Cardiac muscle cell (in vitro differentiated cells and primary cell): ENCODE data around the gene SIGLEC9. TPM values are rescaled to one million over a fixed set of nuclear protein-coding genes. Genes with fewer than 3 reads are reported as not detected.
"Not testable (repeated sequence)": the region's sequence is repeated elsewhere in the genome, so short reads cannot be mapped to it uniquely, and the experiment has no call there.

Source experiments
- DNase-seq, 2 donors: peaks; one replicate each; pipeline versions ENCODE4 v3.0.0 to v3.0.0-alpha.2; 2010 to 2017; ENCODE audit warnings: low read depth in 1 of 2, low spot score in 1 of 2
- H3K27ac ChIP-seq: fragments of 200-600 bp; sonication (generic); 2 replicates; pipeline ENCODE4 v1.5.1; 2016
- H3K27me3 ChIP-seq: fragments of 200-600 bp; sonication (generic); 2 replicates; pipeline ENCODE4 v1.6.0; 2016; ENCODE audit warnings: control low read depth
- H3K36me3 ChIP-seq: fragments of 200-600 bp; sonication (generic); 2 replicates; pipeline ENCODE4 v1.5.1; 2016; ENCODE audit warnings: control low read depth
- H3K4me1 ChIP-seq: fragments of 200-600 bp; sonication (generic); 2 replicates; pipeline ENCODE4 v1.8.1; 2017; ENCODE audit warnings: low read depth, mild to moderate bottlenecking, mixed run types
- H3K4me3 ChIP-seq: fragments of 200-600 bp; sonication (generic); 2 replicates; pipeline ENCODE4 v1.5.1; 2016; ENCODE audit warnings: mild to moderate bottlenecking
- H3K9me3 ChIP-seq: fragments of 200-600 bp; sonication (generic); 2 replicates; pipeline ENCODE4 v1.5.1; 2017; ENCODE audit warnings: low read depth, mild to moderate bottlenecking, control low read depth
- CTCF ChIP-seq: IDR thresholded peaks from 2 replicates; pipeline ENCODE4 v1.5.1; 2012; ENCODE audit warnings: low read depth, mild to moderate bottlenecking, low read length
- polyA plus RNA-seq: library from polyadenylated mRNA; unstranded; fragments of >200 nt; fragmentation: Nextera tagmentation; extraction: Ambion mirVana; gene quantifications from 2 replicates; pipeline ENCODE4 v1.2.1, GENCODE V29; 2016
- total RNA-seq: library from RNA; depleted of rRNA; stranded (reverse); fragments of >200 nt; gene quantifications from 2 replicates; pipeline ENCODE4 v1.2.3, GENCODE V29; 2016

Gene SIGLEC9
- total and polyA plus RNA-seq, 2 experiments from 2014 or later, result not detected

DNA sequence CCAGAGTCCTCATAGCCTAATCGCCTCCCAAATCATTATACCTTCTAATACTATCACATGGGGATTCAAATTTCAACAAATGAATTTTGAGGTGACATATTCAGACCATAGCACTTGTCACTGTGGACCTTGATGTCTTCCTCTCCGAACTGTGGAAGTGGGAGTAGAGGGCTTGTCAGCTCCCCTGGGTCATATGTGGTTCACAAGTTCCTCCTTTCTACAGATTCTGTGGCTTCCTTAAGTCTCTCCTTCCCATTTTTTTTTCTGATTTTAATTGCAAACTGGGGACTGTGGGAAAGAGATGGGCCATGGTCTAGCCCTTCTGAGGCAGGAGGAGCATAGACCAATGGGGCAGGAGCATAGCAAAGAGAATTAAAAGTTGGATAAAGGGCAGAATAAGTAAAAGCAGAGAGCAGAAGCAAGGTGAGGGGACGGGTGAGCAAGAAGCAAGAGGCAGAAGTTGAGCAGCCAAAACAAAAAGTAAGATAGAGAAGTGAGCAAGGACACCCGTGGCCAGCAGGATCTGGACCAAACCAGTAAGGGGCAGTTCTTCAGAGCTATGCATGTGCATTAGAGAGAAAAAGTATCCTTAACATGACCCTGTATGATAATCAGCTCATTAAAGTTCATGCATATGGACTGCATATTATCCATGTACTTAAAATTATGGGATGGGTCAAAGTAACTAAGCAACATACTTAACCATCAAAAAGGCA lies 14.8 kb downstream of the SIGLEC9 start:
- Histone ChIP-seq H3K36me3 (no peaks in the 10 kb centered on the region), H3K4me1 (no peaks in the 10 kb centered on the region), H3K27ac (no peak overlapping the region), H3K4me3 (no peak overlapping the region), H3K27me3 (no peaks in the 10 kb centered on the region), H3K9me3 (no peaks in the 10 kb centered on the region)
- DNase-seq, result no peak
- no peak for TF ChIP-seq CTCF

- Histone ChIP-seq H3K4me1 (no peaks in the 10 kb centered on the region), H3K27me3 (no peaks in the 10 kb centered on the region), H3K4me3 (no peak overlapping the region), H3K27ac (no peak overlapping the region), H3K9me3 (no peaks in the 10 kb centered on the region), H3K36me3 (no peaks in the 10 kb centered on the region)
- DNase-seq, result no peak
- TF ChIP-seq CTCF, result no peak
Observed at GRCh38 chr19:51140441-51140840, 15.7 kb downstream of the SIGLEC9 start.

DNA sequence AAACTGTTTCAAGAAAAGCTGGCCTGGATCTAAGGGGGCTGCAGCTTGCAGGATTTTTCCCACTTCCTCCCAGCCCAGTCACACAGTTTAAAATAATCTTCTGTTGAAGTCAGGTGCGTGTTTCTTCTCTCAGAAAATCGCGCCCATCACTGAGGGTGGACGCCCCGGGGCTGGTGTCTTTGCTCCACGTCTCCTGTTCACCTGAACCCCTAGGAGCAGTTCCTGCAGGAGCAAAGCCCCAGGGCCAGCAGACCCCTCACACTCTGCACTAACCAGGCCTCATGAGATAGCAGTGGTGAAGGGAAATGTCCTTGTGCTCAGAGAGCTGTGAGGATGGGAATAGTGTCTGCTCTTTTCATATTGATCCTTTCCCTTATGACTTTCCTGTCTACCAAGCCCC lies 16.5 kb downstream of the SIGLEC9 start:
- Histone ChIP-seq H3K36me3 (no peaks in the 10 kb centered on the region), H3K4me3 (no peak overlapping the region), H3K27ac (no peak overlapping the region), H3K27me3 (no peaks in the 10 kb centered on the region), H3K4me1 (no peaks in the 10 kb centered on the region), H3K9me3 (no peaks in the 10 kb centered on the region)
- TF ChIP-seq CTCF, result no peak
- DNase-seq, result no peak

DNA sequence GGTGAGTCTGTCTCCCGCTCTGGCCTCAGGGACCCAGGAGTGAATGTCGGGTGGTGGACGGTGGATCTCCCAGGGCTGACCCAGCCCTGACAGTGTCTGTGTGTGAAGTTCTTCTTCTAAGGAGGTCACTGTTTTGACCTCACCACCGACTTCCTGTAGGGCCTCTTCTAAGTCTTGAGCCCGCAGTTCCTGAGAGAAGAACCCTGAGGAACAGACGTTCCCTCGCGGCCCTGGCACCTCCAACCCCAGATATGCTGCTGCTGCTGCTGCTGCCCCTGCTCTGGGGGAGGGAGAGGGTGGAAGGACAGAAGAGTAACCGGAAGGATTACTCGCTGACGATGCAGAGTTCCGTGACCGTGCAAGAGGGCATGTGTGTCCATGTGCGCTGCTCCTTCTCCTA lies 17.4 kb downstream of the SIGLEC9 start, which contains the start of gene SIGLEC7:
TSS of gene SIGLEC7 (plus strand) at position 183 of the 400 bp plus-strand sequence. CDS start at position 252, 69 bp downstream.
- H3K36me3 ChIP-seq, result no peaks in the 10 kb centered on the region
- TF ChIP-seq CTCF, result no peak

GRCh38 chr19:51142809-51143475 lies 18.2 kb downstream of the SIGLEC9 start:
- not testable (repeated sequence) for H3K4me3 ChIP-seq, DNase-seq, H3K27ac ChIP-seq

More for the DNA sequence above, 17.4 kb downstream of the SIGLEC9 start, which contains the start of gene SIGLEC7:
- DNase-seq, result no peak
- Histone ChIP-seq H3K27me3 (no peaks in the 10 kb centered on the region), H3K4me3 (no peak within 1 kb of the TSS), H3K9me3 (no peaks in the 10 kb centered on the region), H3K27ac (no peak within 1 kb of the TSS), H3K4me1 (no peaks in the 10 kb centered on the region)

DNA sequence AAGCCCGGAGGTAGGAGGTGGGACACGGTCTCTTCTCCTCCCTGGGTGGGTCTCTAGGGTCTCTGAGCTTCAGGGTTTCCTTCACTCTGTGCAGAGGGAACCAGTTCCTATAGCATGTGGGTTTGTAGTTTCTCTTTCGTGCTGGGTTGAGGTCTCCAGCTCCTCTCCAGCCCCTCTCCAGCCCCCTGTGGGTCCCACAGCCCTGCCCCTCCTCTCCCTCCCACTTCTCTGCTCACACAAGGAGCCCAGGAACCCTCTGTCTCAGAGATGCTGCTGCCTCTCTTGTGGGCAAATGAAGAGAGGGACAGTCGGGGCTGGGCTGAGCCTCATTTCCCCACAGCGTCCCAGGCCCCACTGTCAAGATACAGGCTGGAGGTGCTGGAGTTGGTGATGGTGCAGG lies 18.8 kb downstream of the SIGLEC9 start:
- DNase-seq, result no peak
- H3K9me3 ChIP-seq, result no peaks in the 10 kb centered on the region
- H3K27ac ChIP-seq, result no peak overlapping the region
- TF ChIP-seq CTCF, result no peak
- no peaks in the 10 kb centered on the region for H3K27me3 ChIP-seq
- no peak overlapping the region for H3K4me3 ChIP-seq
- no peaks in the 10 kb centered on the region for H3K36me3 ChIP-seq
- H3K4me1 ChIP-seq, result no peaks in the 10 kb centered on the region

More at GRCh38 chr19:51142809-51143475, 18.2 kb downstream of the SIGLEC9 start:
- not testable (repeated sequence) for H3K9me3 ChIP-seq, H3K36me3 ChIP-seq, H3K4me1 ChIP-seq, H3K27me3 ChIP-seq
